WERI-Rb-1 (cell line): Measurements from ENCODE around the gene PPM1L.

Experiments used
- DNase-seq: peaks from one replicate; pipeline ENCODE4 v3.0.0-alpha.2; 2020
- H3K27ac ChIP-seq: fragments of 250-450 bp; sonication (Bioruptor Pico); 2 replicates; pipeline ENCODE4 v1.5.1; 2020; ENCODE audit warnings: mild to moderate bottlenecking, moderate library complexity
- H3K27me3 ChIP-seq: fragments of 250-450 bp; sonication (Bioruptor Pico); 2 replicates; pipeline ENCODE4 v1.5.1; 2021; ENCODE audit warnings: mild to moderate bottlenecking, low read depth, moderate library complexity; ENCODE audit not compliant: insufficient read depth, severe bottlenecking
- H3K36me3 ChIP-seq: fragments of 250-450 bp; sonication (Bioruptor Pico); 2 replicates; pipeline ENCODE4 v1.5.1; 2020; ENCODE audit warnings: mild to moderate bottlenecking, moderate library complexity
- H3K4me3 ChIP-seq: 2 replicates; pipeline ENCODE4 v1.5.1; 2011; ENCODE audit warnings: low read depth, mild to moderate bottlenecking, control low read depth, low read length
- H3K9me3 ChIP-seq: fragments of 250-450 bp; sonication (Bioruptor Pico); 2 replicates; pipeline ENCODE4 v1.5.1; 2021; ENCODE audit warnings: mild to moderate bottlenecking, moderate library complexity; ENCODE audit not compliant: severe bottlenecking
- CTCF ChIP-seq: IDR thresholded peaks from 2 replicates; pipeline ENCODE4 v1.5.1; 2011; ENCODE audit warnings: low read depth, mild to moderate bottlenecking, control low read depth, inconsistent platforms, low read length

The PPM1L gene

GRCh38 chr3:160829486-160830009, 73.5 kb downstream of the PPM1L start:
- peaks cover 3% of the 10 kb centered on the region for H3K9me3 ChIP-seq
- peak; percentile 64 for DNase-seq
- TF ChIP-seq CTCF = no peak
- H3K36me3 ChIP-seq = no peaks in the 10 kb centered on the region
- no peaks in the 10 kb centered on the region for H3K27me3 ChIP-seq
- H3K27ac ChIP-seq = peak overlapping the region; percentile 78
- peak overlapping the region; percentile 27 for H3K4me3 ChIP-seq

GRCh38 chr3:160830796-160831195, 74.8 kb downstream of the PPM1L start:
- DNase-seq = no peak
- TF ChIP-seq CTCF = no peak
- Histone ChIP-seq H3K9me3 (peaks cover 3% of the 10 kb centered on the region), H3K27me3 (no peaks in the 10 kb centered on the region), H3K27ac (peak overlapping the region; percentile 78), H3K4me3 (no peak overlapping the region), H3K36me3 (no peaks in the 10 kb centered on the region)

- Histone ChIP-seq H3K4me3 (no peak overlapping the region), H3K27ac (peak overlapping the region; percentile 78), H3K9me3 (peaks cover 3% of the 10 kb centered on the region), H3K36me3 (no peaks in the 10 kb centered on the region), H3K27me3 (no peaks in the 10 kb centered on the region)
- TF ChIP-seq CTCF = no peak
- peak; percentile 83 for DNase-seq
These were observed 75.4 kb downstream of the PPM1L start for GRCh38 chr3:160831401-160831800.

- Histone ChIP-seq H3K9me3 (peaks cover 3% of the 10 kb centered on the region), H3K36me3 (no peaks in the 10 kb centered on the region), H3K27me3 (no peaks in the 10 kb centered on the region), H3K4me3 (no peak overlapping the region), H3K27ac (no peak overlapping the region)
- no peak for DNase-seq
- no peak for TF ChIP-seq CTCF
These were observed 81.5 kb downstream of the PPM1L start for GRCh38 chr3:160837394-160837980.

- Histone ChIP-seq H3K27ac (no peak overlapping the region), H3K27me3 (no peaks in the 10 kb centered on the region), H3K9me3 (no peaks in the 10 kb centered on the region), H3K36me3 (no peaks in the 10 kb centered on the region), H3K4me3 (no peak overlapping the region)
- DNase-seq = no peak
- TF ChIP-seq CTCF = no peak
These were observed 84.6 kb downstream of the PPM1L start for GRCh38 chr3:160840590-160840989.

- H3K9me3 ChIP-seq = no peaks in the 10 kb centered on the region
- H3K4me3 ChIP-seq = no peak overlapping the region
- no peaks in the 10 kb centered on the region for H3K36me3 ChIP-seq
- H3K27me3 ChIP-seq = no peaks in the 10 kb centered on the region
- no peak for TF ChIP-seq CTCF
- DNase-seq = no peak
- H3K27ac ChIP-seq = no peak overlapping the region
These were observed 85.4 kb downstream of the PPM1L start for GRCh38 chr3:160841455-160841854.
